Nucleus accumbens (tissue), 56 donors: ENCODE results near the gene NECAP2.
"Not testable (repeated sequence)": the region's sequence is repeated elsewhere in the genome, so short reads cannot be mapped to it uniquely, and the experiment has no call there.

ENCODE experiments used
- DNase-seq, 56 donors: peaks; one replicate each; lab custom pipeline; 2025; lab: John Stamatoyannopoulos, UW

The NECAP2 gene

DNA sequence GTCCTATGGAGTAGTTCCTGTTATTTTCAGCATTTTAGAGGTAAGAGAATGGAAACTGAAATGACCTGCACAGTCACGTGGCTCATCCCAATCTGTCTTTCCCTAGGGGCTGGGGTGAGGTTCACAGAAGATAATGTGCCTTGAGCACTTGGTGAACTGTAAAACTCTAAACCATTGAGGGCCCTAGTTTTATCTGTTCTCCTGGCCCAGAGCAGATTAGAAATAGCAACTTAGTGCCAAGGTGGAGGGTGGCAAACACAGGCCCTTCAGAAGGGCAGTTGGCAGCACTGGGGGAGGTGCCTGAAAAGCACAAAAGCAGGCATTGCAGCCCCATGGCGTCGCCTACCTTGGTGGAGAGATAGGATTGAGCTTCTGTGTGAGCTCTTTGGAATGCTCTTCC, 14.4 kb downstream of the NECAP2 start:
- DNase-seq: not testable (repeated sequence)

DNA sequence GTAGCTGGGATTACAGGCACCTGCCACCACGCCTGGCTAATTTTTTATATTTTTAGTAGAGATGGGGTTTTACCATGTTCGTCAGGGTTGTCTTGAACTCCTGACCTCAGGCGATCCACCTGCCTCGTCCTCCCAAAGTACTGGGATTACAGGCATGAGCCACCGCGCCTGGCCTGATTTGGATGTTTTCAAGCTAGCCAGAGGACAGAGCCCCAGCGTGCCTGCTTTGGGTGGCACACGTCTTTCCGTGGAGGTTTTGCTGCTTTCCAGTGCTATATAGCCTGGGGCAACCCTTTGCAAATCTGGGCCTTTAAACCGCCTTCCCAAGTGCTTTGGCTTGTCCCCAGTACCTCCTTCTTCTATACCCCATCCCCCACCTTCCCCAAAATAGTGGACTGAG, 15.6 kb downstream of the NECAP2 start:
- DNase-seq: not testable (repeated sequence)

DNA sequence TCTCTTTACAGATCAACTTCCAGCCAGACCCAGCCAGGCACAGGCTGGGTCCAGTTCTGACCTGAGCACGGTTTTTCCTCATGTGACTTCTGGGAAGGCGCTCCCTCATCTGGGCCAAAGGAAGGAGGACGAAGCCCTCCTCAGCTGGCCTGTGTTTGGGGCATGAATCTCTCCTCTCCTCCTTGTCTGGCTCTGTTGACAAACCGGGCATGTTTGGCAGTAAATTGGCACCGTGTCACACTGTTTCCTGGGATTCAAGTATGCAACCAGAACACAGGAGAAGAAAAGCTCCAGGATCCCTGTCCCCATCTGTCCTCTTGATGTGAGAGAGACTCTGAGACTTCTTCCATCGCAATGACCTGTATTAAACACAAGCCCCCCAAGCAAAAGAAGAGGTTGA, 18.3 kb downstream of the NECAP2 start:
- DNase-seq: peak in 17 of 56 donors; percentile 1 to 41 (median 17)

- peak in 29 of 56 donors; percentile 4 to 64 (median 20) for DNase-seq
Measured at GRCh38 chr1:16459352-16459925, 18.9 kb downstream of the NECAP2 start.

GRCh38 chr1:16461681-16462080, 21.2 kb downstream of the NECAP2 start:
- no peak for DNase-seq

DNA sequence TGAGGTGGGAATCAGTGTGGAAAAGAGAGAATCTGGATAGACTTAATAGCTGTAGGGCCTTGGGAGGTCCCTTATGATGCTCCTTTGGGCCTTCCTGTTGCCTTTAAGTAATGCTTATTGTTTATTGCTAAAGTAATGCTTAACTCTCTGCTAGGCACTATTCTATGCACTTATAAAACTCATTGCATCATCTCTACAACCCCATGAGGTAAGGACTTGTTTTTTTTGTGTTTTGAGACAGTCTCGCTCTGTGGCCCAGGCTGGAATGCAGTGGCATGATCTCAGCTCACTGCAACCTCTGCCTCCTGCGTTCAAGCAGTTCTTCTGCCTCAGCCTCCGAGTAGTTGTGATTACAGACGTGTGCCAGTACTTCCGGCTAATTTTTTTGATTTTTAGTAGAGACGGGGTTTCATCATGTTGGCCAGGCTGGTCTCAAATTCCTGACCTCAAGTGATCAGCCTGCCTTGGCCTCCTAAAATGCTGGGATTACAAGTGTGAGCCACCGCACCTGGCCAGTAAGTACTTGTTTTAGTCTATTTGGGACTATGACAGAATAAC, 22.3 kb downstream of the NECAP2 start:
- DNase-seq: no peak

DNA sequence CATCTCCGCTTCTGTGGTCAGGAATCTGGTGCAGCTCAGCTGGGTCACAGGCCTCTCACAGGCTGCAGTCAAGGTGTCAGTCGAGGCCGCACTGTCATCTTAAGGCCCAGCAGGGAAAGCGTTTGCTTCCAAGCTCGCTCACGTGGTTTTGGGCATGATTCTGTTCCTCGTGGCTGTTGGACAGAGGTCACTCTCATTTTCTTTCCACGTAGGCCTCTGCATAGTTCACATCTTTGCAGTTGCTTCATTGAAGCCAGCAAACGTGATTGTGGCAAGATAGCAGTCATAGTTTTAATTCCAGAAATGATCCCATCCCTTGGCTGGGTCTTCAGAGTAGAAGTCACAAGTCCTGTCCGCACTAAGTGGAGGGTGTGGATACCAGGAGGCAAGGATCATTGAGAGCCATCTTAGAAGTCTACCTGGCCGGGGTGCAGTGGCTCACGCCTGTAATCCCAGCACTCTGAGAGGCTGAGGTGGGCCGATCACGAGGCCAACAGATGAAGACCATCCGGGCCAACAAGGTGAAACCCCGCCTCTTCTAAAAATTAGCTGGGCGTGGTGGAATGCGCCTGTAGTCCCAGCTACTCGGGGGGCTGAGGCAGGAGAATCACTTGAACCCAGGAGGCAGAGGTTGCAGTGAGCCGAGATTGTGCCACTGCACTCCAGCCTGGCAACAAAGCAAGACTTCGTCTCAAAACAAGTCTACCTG, 24.5 kb downstream of the NECAP2 start:
- no peak for DNase-seq

DNA sequence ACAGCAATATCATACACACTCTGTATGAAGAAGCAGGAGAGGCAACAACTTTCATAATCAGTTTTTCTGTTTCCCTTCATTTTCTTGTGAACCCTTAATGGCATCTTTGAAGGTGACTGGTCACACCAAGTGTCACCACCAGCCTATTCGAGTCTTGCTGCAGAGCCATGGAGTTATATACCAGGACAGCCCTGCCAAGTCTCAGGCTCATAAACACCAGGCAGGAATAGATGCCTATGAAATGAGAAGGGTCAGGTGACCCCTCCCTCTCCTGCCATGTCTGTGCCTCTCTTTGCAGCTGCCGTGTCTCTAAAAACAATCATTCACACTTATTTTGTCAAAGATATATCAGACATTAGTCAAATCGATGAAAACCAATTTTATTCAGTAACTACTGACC, 28.0 kb downstream of the NECAP2 start:
- no peak for DNase-seq

DNA sequence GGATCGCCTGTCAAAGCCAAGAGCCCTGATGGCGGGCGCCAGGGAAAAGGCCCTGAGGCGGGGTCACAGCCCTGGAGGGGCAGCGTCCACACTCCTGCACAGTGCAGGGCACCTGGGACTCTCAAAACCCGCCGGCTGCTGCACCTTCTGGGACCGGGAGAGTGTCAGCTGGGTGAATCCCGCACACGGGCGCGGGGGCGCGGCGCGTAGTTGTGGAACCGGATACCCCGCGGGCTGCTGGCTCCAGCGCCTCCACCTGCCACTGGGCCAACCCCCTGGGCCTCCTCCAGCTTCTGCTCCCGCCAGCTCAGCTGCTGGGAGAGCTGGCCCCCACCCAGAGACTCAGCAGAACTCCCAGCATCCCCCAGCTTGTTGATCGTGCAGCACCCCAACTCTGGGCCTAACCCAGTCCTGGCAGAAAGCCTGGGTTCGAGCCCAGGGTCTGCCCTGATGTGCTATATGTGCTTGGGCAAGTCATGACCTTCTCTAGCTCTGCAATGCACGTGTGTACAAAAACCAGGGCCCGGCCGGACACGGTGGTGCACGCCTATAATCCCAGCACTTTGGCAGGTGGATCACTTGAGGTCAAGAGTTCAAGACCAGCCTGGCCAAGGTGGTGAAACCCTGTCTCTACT, 33.8 kb downstream of the NECAP2 start:
- DNase-seq: no peak

GRCh38 chr1:16474891-16475290, 34.4 kb downstream of the NECAP2 start:
- not testable (repeated sequence) for DNase-seq

- not testable (repeated sequence) for DNase-seq
Measured at GRCh38 chr1:16475771-16476770, 35.5 kb downstream of the NECAP2 start.

DNA sequence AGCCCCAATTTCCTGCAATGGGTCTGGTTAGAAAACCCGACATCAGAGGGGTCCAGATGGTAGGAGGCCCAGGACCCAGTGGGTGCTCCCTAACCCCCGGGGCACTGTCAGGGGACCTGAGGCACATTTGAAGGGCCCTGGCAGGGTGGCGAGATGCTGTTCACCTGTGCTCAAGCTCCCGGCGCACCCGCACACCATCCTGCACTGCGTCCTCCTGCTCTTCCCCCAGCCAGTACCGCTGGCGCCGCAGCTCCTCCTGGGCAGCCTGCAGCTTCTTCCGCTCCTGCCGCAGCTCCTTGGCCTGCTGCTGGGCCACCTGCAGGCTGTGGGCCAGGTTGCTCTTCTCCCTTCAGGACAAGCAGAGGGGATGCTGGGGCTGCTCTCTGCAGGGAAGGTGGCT, 37.6 kb downstream of the NECAP2 start:
- no peak for DNase-seq

- DNase-seq: not testable (repeated sequence)
Measured at GRCh38 chr1:16483146-16483545, 42.6 kb downstream of the NECAP2 start.

DNA sequence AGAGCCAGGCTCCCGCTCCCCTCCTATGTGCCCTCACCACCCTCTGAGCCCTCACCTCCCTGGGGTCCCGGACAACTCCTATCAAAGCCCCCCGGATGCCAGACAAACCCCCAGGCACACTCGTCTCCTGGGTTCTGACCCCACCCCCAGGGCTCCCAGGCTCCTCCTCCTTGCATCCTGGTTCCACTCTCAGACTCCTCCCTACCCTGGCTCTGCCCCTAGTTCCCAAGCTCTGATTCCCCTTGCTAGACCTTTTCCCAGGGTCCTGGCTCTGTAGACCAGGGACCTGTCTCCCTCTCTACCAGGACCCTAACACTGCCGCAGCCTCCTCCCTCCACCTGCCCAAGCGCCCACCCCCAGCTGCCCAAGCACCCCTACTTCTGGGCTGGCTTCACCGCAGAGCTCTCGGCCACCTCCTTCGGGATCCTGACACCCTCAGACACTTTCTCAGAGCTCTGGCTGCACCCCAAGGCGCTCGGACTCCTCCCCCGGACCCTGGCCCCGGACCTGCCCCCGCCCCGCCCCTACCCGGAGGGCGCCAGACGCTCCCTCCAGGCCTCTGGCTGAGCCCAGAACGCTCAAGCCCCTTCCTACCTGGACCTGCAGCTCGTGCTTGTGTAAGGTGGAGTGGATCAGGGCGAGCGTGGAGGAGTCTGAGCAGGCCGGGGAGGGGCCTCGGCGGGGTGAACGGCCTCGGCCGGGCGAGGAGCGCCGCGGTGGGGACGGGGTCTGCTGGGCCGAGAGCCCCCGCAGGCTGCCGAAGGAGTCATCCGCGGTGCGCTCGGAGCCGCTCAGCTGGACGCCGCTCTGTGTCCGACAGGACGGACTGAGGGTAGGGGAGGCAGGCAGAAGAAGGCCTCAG, 43.3 kb downstream of the NECAP2 start:
- not testable (repeated sequence) for DNase-seq

- no peak for DNase-seq
Measured at GRCh38 chr1:16484501-16484835, 43.9 kb downstream of the NECAP2 start.

- no peak for DNase-seq
Measured at GRCh38 chr1:16484931-16485330, 44.4 kb downstream of the NECAP2 start.

DNA sequence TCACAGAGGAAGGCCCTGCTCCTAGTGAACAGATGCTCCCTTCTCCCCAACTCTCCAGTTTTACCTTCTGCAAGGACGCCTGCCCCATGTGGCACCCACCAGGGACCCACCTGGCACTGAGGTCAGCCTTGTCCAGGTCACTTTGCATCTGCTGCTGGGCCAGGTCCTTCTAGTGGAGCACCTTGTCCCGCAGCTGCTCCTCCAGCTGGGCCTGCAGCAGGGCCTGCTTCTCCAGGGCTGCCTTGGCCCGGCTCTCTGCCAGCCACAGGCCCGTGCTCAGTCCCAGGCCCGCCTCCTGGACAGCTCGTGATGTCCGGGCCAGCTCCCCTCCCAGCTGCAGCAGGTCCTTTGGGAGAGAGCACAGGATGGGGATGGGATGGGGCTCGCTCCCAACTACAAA, 45.8 kb downstream of the NECAP2 start:
- DNase-seq: not testable (repeated sequence)

- DNase-seq: peak in 1 of 56 donors; percentile 10
Measured at GRCh38 chr1:16487011-16487410, 46.5 kb downstream of the NECAP2 start.

DNA sequence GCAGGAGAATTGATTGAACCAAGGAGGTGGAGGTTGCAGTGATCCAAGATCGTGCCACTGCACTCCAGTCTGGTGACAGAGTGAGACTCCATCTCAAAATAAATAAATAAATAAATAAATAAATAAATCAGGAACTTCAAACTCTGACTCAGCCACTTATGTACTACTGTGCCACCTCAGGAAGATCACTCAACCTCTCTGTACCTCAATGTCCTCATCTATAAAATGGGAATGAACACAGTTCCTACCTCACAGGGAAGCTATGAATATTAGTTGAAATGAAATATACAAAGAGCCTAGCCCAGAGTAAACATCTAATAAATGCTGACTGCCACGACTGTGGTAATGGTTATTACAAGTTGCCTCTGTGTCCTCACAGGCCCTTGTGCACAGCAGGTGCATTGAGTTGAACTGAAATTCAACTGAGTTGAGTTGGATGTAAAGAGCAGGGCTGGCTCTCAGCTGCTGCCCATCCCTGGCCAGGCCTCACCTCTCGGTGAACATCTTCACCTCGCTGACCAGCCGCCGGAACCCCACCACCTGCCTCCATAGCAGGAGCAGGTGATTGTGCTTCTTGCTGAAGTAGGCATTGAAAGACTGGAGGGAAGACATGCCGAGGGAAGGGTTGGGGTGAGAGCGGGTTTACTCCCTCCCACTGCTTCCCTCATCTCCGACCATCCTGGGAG, 48.8 kb downstream of the NECAP2 start:
- DNase-seq: not testable (repeated sequence)
